ENCODE data around the gene OTUB2.

- TF ChIP-seq MAX (IDR thresholded peaks at IDR 0.05; ENCODE audit: insufficient read depth, insufficient read length), result no peak
- TF ChIP-seq FOS (IDR thresholded peaks at IDR 0.05; ENCODE audit: borderline replicate concordance, insufficient read depth, low read length), result no peak
- TF ChIP-seq CTCF (IDR thresholded peaks at IDR 0.05; ENCODE audit: extremely low read depth in 1 of 2, insufficient read depth in 1 of 2, low read depth in 1 of 2, low read length in 2 of 2), result no peak
- no peak for TF ChIP-seq POLR2A (IDR thresholded peaks at IDR 0.05; ENCODE audit: low read depth, low read length)
Observed at GRCh38 chr14:94001016-94001415, 25.1 kb upstream of the OTUB2 start.
